Stimulated activated CD8-positive, alpha-beta memory T cell treated with anti-CD3 and anti-CD28 coated beads, Interleukin-4, amount 100 ng/mL, for 1 hour (primary cell): Measurements from ENCODE around the gene CNTNAP2.

ENCODE experiments used
- DNase-seq, 2 donors: peaks; one replicate each; pipeline ENCODE4 v3.0.0-alpha.2; 2020; ENCODE audit warnings: low read depth in 2 of 2, low spot score in 1 of 2

The CNTNAP2 gene

GRCh38 chr7:147305827-147306226 is 1189.2 kb downstream of the CNTNAP2 start:
- DNase-seq = no peak

DNA sequence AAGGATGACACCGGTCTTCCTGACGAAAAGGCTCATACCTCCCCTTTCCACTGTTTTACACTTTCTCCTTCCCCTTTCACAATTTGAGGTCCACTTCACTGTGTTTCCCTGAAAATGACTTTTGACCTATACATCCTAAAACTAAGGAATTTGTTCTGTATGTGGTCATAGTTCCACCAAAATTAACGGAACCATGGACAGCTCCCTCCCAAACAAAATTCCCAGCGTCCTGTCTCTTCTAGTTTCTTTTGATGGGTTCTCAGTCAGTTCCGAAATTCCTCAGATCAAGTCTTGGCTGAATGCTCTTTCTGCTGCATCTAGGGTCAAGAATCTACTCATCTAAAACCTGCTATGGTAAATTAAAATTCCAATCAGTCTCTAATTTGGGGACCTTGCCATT is 1191.9 kb downstream of the CNTNAP2 start:
- no peak for DNase-seq

GRCh38 chr7:147311336-147311735 is 1194.7 kb downstream of the CNTNAP2 start:
- DNase-seq = no peak

DNA sequence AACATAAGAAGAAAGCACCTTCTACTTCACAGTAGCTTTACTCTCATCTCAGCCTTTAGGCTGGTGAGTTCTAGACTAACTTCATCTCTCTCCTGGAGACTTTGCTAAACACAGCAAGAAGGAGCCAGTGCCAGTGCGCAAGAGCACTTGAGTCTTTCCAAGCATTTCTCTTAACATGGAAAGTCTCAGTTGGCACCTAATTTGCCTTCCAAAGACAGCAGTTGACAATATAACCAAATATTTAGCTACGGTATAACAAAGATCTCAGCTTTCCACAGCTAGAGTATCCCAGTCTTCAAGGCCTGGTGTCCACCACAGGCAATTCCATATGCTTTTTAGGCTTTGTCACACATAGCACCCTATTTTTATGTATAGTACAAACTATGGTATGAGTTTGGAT is 1204.9 kb downstream of the CNTNAP2 start:
- no peak for DNase-seq

GRCh38 chr7:147332988-147333387 is 1216.4 kb downstream of the CNTNAP2 start:
- DNase-seq = no peak

- no peak for DNase-seq
These were observed 1246.5 kb downstream of the CNTNAP2 start for GRCh38 chr7:147363101-147363500.

GRCh38 chr7:147376192-147376591 is 1259.6 kb downstream of the CNTNAP2 start:
- no peak for DNase-seq

- no peak for DNase-seq
These were observed 1264.3 kb downstream of the CNTNAP2 start for GRCh38 chr7:147380926-147381325.

GRCh38 chr7:147394329-147394728 is 1277.7 kb downstream of the CNTNAP2 start:
- no peak for DNase-seq

DNA sequence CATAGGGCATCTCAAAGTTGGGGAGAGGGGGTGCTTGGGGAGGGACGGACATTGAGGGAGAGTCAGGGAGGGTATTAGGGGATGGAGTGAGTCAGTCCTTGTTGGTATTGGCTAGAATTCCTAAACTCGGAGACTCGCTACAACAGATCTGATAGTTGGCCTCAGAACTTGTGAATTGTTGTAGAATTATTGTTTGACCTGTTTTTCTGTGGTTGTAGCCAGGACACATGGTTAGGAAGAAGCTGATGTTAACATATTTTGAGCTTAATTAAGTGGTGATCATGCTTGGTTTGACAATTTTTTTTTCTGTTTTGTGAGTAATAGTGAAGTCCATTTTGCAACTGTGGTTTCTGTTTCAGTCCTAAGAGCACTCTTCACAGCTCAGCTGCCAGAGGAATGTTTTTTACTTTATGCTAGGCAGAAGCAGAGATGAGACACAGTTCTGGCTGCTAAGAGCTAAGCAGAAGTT is 1283.7 kb downstream of the CNTNAP2 start:
- DNase-seq = no peak

DNA sequence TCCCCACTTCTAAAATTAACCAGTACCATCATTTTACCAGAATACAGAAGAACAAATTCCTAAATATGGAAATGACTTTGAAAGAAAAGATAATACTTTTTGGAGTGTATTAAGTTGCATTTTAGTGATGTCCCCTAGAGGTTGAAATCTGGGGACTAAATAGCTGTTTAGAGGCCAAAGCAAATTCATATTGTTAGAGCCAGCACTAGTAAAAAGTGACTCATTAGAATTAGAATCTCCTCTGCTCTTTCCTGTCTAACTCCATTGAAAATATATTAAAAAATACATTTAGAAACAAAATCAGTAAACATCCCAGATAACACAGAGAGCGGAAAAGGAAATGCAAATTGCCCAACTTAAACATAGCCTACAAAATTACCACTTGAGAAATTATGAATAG is 1284.3 kb downstream of the CNTNAP2 start:
- no peak for DNase-seq

DNA sequence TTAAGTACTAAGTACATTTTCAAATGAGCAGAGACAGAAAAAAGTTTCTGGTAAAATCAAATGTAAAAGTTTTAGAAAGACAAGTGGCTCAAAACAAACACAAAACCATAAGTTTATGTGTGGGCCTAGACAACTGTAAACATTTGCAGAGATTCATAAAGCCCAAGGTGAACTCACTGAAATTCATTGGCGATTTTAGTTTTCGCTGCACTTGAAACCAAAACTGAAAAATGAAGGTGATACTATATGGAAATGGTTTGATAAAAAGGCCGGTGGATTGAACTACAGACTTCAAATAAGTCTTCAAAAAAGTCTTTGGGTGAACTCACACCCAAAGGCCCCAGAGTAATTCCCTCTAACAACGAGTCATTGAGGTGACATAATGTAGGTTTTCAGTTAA is 1289.0 kb downstream of the CNTNAP2 start:
- DNase-seq = no peak

- DNase-seq = no peak
These were observed 1290.0 kb downstream of the CNTNAP2 start for GRCh38 chr7:147406521-147407135.

- DNase-seq = no peak
These were observed 1294.5 kb downstream of the CNTNAP2 start for GRCh38 chr7:147411096-147411495.

DNA sequence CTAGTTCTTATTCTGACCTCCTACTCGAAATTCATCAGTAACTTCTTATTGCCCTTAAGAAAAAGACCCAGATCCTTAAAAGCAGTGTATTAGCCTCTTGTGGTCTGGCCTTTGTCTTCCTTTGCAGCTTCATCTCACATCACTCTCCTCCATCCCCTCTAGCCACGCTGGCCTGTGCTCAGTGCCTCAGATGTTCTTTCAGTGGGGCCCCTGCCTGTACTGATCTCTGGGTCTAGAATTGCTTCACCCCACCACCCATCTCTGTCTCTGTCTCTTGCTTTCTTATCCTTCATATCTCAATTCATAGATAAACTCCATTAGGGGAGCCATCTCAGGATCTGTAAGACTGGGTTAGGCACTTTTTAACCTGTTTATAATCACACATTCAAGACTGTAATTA is 1295.5 kb downstream of the CNTNAP2 start:
- DNase-seq = no peak

GRCh38 chr7:147412782-147413556 is 1296.4 kb downstream of the CNTNAP2 start:
- DNase-seq = no peak

GRCh38 chr7:147413557-147413870 is 1296.9 kb downstream of the CNTNAP2 start:
- DNase-seq = no peak

GRCh38 chr7:147415991-147416390 is 1299.4 kb downstream of the CNTNAP2 start:
- DNase-seq = no peak

DNA sequence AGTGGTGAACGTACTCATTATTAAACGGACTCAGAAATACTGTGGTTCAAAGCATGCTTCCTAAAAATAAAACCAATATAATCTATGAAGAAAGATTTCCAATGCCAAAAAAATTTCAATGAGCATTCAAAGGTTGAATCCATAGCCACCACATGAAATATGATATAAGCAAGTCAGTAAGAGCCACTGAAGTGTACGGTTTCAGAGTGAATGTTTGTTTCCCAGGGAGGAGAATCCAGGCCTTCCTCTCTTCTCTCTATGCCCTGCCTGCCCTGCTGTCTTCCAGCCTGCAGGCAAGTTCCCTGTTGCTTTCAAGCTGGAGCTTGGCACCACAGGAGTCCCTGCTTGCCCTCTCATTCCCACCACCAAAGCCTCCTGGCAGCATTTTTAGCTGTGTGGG is 1302.4 kb downstream of the CNTNAP2 start:
- DNase-seq = no peak

GRCh38 chr7:147423875-147424274 is 1307.3 kb downstream of the CNTNAP2 start:
- DNase-seq = no peak

GRCh38 chr7:147428075-147428474 is 1311.5 kb downstream of the CNTNAP2 start:
- DNase-seq = no peak

- DNase-seq = no peak
These were observed 1313.4 kb downstream of the CNTNAP2 start for GRCh38 chr7:147429961-147430360.

DNA sequence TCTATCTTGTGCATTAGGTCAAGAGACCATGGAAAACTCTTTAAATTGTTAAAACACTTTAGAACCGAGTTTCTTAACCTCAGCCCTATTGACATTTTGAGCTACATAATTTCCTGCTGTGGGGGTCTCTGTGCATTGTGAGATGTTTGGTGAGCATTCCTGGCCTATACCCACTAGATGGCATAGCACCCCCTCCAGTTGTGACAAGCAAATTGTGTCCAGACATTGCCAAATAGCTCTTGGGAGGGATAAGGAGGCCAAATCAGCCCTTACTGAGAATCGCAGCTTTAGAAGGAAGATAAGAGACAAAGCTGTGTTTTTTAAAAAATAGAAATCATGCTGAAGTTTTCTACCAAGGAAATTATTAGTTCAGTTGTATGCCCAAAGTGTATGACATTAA is 1315.5 kb downstream of the CNTNAP2 start:
- no peak for DNase-seq
